H9 (cell line): ENCODE data around the gene MRGPRF. TPM values are rescaled to one million over a fixed set of nuclear protein-coding genes. Genes with fewer than 3 reads are reported as not detected.

ENCODE experiments used
- DNase-seq: peaks from one replicate; pipeline ENCODE4 v3.0.0-alpha.2; 2017
- H2AFZ ChIP-seq: one replicate; pipeline ENCODE4 v1.6.1; 2013; ENCODE audit warnings: mild to moderate bottlenecking, low read length, control low read depth, moderate library complexity
- H2AK5ac ChIP-seq: 2 replicates; pipeline ENCODE4 v1.6.1; 2013; ENCODE audit warnings: low read length, control low read depth, mixed read lengths; ENCODE audit not compliant: insufficient read length
- H2BK120ac ChIP-seq: one replicate; pipeline ENCODE4 v1.6.1; 2013; ENCODE audit warnings: low read depth, mild to moderate bottlenecking, low read length, control low read depth, inconsistent platforms; ENCODE audit not compliant: poor library complexity, severe bottlenecking
- H2BK12ac ChIP-seq: 2 replicates; pipeline ENCODE4 v1.6.1; 2013; ENCODE audit warnings: low read length, control low read depth, mixed read lengths, low read depth; ENCODE audit not compliant: insufficient read length
- H2BK15ac ChIP-seq: 2 replicates; pipeline ENCODE4 v1.6.1; 2013; ENCODE audit warnings: low read depth, low read length, control low read depth
- H2BK20ac ChIP-seq: one replicate; pipeline ENCODE4 v1.6.1; 2013; ENCODE audit warnings: low read depth, mild to moderate bottlenecking, low read length, control low read depth, inconsistent platforms; ENCODE audit not compliant: poor library complexity, severe bottlenecking
- H2BK5ac ChIP-seq: 2 replicates; pipeline ENCODE4 v1.6.1; 2013; ENCODE audit warnings: low read length, control low read depth, mixed read lengths; ENCODE audit not compliant: insufficient read length
- H3K14ac ChIP-seq: 2 replicates; pipeline ENCODE4 v1.6.1; 2013; ENCODE audit warnings: low read length, control low read depth; ENCODE audit not compliant: insufficient read depth
- H3K18ac ChIP-seq: 2 replicates; pipeline ENCODE4 v1.6.1; 2013; ENCODE audit warnings: low read depth, mild to moderate bottlenecking, mixed read lengths, low read length, control low read depth; ENCODE audit not compliant: insufficient read length
- H3K23ac ChIP-seq: 2 replicates; pipeline ENCODE4 v1.6.1; 2013; ENCODE audit warnings: low read length, control low read depth, mixed read lengths, low read depth; ENCODE audit not compliant: insufficient read length
- H3K23me2 ChIP-seq: 2 replicates; pipeline ENCODE4 v1.6.1; 2013; ENCODE audit warnings: low read depth, mild to moderate bottlenecking, mixed read lengths, low read length, control low read depth; ENCODE audit not compliant: insufficient read length, poor library complexity, severe bottlenecking
- H3K27ac ChIP-seq: 2 replicates; pipeline ENCODE4 v1.5.1; 2013; ENCODE audit warnings: low read length, control low read depth, mixed read lengths, low read depth; ENCODE audit not compliant: insufficient read length
- H3K27me3 ChIP-seq: 2 replicates; pipeline ENCODE4 v1.6.1; 2013; ENCODE audit warnings: low read length, control low read depth, inconsistent platforms; ENCODE audit not compliant: insufficient read depth
- H3K4ac ChIP-seq: 2 replicates; pipeline ENCODE4 v1.6.1; 2013; ENCODE audit warnings: low read depth, mild to moderate bottlenecking, control low read depth, inconsistent platforms, low read length, moderate library complexity
- H3K4me1 ChIP-seq: 2 replicates; pipeline ENCODE4 v1.6.1; 2013; ENCODE audit warnings: low read length, control low read depth, inconsistent platforms; ENCODE audit not compliant: insufficient read depth
- H3K4me2 ChIP-seq: 2 replicates; pipeline ENCODE4 v1.6.1; 2013; ENCODE audit warnings: low read length, control low read depth, mixed read lengths; ENCODE audit not compliant: insufficient read length, insufficient read depth
- H3K56ac ChIP-seq: 2 replicates; pipeline ENCODE4 v1.6.1; 2013; ENCODE audit warnings: low read depth, mild to moderate bottlenecking, mixed read lengths, low read length, control low read depth; ENCODE audit not compliant: insufficient read length
- H3K79me1 ChIP-seq: 2 replicates; pipeline ENCODE4 v1.6.1; 2013; ENCODE audit warnings: low read depth, mild to moderate bottlenecking, moderate library complexity, low read length, control low read depth, inconsistent platforms; ENCODE audit not compliant: insufficient read depth, poor library complexity, severe bottlenecking
- H3K79me2 ChIP-seq: 2 replicates; pipeline ENCODE4 v1.6.1; 2013; ENCODE audit warnings: low read length, control low read depth, inconsistent platforms; ENCODE audit not compliant: insufficient read depth
- H3K9ac ChIP-seq: 2 replicates; pipeline ENCODE4 v1.6.1; 2013; ENCODE audit warnings: low read length, control low read depth, mixed read lengths; ENCODE audit not compliant: insufficient read length; ENCODE audit errors: extremely low read depth
- H3K9me3 ChIP-seq: one replicate; pipeline ENCODE4 v1.6.1; 2013; ENCODE audit warnings: low read depth, low read length, inconsistent platforms; ENCODE audit not compliant: control insufficient read depth
- H3T11ph ChIP-seq: one replicate; pipeline ENCODE4 v1.6.1; 2013; ENCODE audit warnings: mild to moderate bottlenecking, low read length, control low read depth, inconsistent platforms
- H4K20me1 ChIP-seq: one replicate; pipeline ENCODE4 v1.6.1; 2013; ENCODE audit not compliant: control insufficient read depth, insufficient read length, insufficient read depth
- H4K5ac ChIP-seq: 2 replicates; pipeline ENCODE4 v1.6.1; 2013; ENCODE audit warnings: low read depth, mild to moderate bottlenecking, mixed read lengths, low read length, control low read depth; ENCODE audit not compliant: insufficient read length
- H4K8ac ChIP-seq: replicated peaks from 2 replicates; pipeline ENCODE4 v1.6.1; 2013; ENCODE audit warnings: low read length, control low read depth, mixed read lengths, low read depth; ENCODE audit not compliant: insufficient read length
- H4K91ac ChIP-seq: 2 replicates; pipeline ENCODE4 v1.6.1; 2013; ENCODE audit warnings: low read depth, mild to moderate bottlenecking, moderate library complexity, mixed read lengths, low read length, control low read depth; ENCODE audit not compliant: insufficient read length
- H3K27ac Mint-ChIP-seq, 3 experiments: 2 replicates in 2 of 3; 3 replicates in 1 of 3; pipeline ENCODE4 v1.8.0; 2020 to 2021; ENCODE audit warnings: mixed read lengths in 3 of 3, mild to moderate bottlenecking in 1 of 3, moderate library complexity in 1 of 3
- H3K27me3 Mint-ChIP-seq: 2 replicates; pipeline ENCODE4 v1.8.0; 2021; ENCODE audit warnings: low read depth, mild to moderate bottlenecking, moderate library complexity, mixed read lengths
- H3K36me3 Mint-ChIP-seq, 3 experiments: 2 replicates in 2 of 3; 3 replicates in 1 of 3; pipeline ENCODE4 v1.8.0; 2020 to 2021; ENCODE audit warnings: low read depth in 3 of 3, mixed read lengths in 3 of 3; ENCODE audit not compliant: insufficient read depth in 1 of 3
- H3K4me1 Mint-ChIP-seq, 2 experiments: 2 replicates each; pipeline ENCODE4 v1.8.0; 2020; ENCODE audit warnings: mixed read lengths in 2 of 2
- H3K4me3 Mint-ChIP-seq, 2 experiments: 2 replicates in 1 of 2; 3 replicates in 1 of 2; pipeline ENCODE4 v1.8.0; 2020 to 2021; ENCODE audit warnings: mild to moderate bottlenecking in 2 of 2, mixed read lengths in 2 of 2, moderate library complexity in 1 of 2
- H3K9me3 Mint-ChIP-seq, 2 experiments: 2 replicates in 1 of 2; 3 replicates in 1 of 2; pipeline ENCODE4 v1.8.0; 2020; ENCODE audit warnings: mild to moderate bottlenecking in 2 of 2, mixed read lengths in 2 of 2, moderate library complexity in 1 of 2
- WGBS: extraction: QIAGEN DNeasy Blood & Tissue Kit; methylation state at CpG from one replicate; pipeline ENCODE4 v1.1.7; 2013; ENCODE audit warnings: missing lambda C conversion rate, low lambda C conversion rate, mixed read lengths; ENCODE audit not compliant: insufficient read length; ENCODE audit errors: extremely low coverage; 5-methylcytosine and 5-hydroxymethylcytosine counted together
- total RNA-seq: library from RNA; stranded (reverse); gene quantifications from 2 replicates; pipeline ENCODE4 v1.2.1, GENCODE V29; 2021
- TF ChIP-seq, protein P1 (sequence below): fragments of 200-600 bp; sonication (generic); conservative IDR thresholded peaks from 3 replicates; pipeline ENCODE4 v1.8.0; 2021; ENCODE audit warnings: antibody characterized with exemption, mild to moderate bottlenecking

The MRGPRF gene
- total RNA-seq, 1 experiment from 2014 or later: 4.0 TPM

DNA sequence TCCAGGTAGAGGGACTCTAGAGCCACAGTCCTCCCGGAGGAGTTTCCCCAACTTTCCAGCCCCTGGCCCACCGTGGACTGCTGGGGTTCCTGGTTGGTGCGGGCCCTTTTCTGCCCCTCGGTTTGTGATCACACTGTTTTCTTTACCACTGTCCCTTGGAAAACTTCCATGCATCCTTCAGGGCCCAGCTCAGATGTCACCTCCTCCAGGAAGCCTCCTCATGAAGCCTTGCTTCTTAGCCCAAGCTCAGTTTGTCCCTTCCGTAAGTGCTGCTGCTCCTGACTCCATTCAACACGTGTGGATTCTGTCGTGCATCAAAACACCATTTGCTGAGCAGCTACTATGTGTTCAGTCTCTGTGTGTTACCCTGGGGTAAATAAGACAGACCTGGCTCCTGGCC lies 19.8 kb upstream of the MRGPRF start:
- DNase-seq: no peak
- H2BK12ac ChIP-seq: no peak overlapping the region
- H3K18ac ChIP-seq: no peak overlapping the region
- peaks cover 13 to 35% of the 10 kb centered on the region in 2 experiments for H3K4me1 Mint-ChIP-seq
- no peak overlapping the region for H2BK120ac ChIP-seq
- no peaks in the 10 kb centered on the region for H3K79me2 ChIP-seq
- H2AK5ac ChIP-seq: no peak overlapping the region
- H3K27me3 ChIP-seq: no peaks in the 10 kb centered on the region
- no peaks in the 10 kb centered on the region for H4K20me1 ChIP-seq
- H2BK5ac ChIP-seq: no peak overlapping the region
- H2BK15ac ChIP-seq: no peak overlapping the region
- peak overlapping the region in 1 of 3 experiments; percentile 39; a peak in 2 of 7 replicates for H3K27ac Mint-ChIP-seq
- H3K4me1 ChIP-seq: no peaks in the 10 kb centered on the region; the same call in 1 of the 2 replicates
- H3K36me3 Mint-ChIP-seq: no peaks in the 10 kb centered on the region
- no peaks in the 10 kb centered on the region for H3K79me1 ChIP-seq
- no peaks in the 10 kb centered on the region for H3K9me3 Mint-ChIP-seq
- H3K27me3 Mint-ChIP-seq: 0 out of 2 replicates have a peak, but pooled peaks cover 1% of the 10 kb centered on the region
- H3K27ac ChIP-seq: no peak overlapping the region
- H3K23me2 ChIP-seq: no peaks in the 10 kb centered on the region
- no peaks in the 10 kb centered on the region for H3K9me3 ChIP-seq
- TF ChIP-seq, protein P1, sequence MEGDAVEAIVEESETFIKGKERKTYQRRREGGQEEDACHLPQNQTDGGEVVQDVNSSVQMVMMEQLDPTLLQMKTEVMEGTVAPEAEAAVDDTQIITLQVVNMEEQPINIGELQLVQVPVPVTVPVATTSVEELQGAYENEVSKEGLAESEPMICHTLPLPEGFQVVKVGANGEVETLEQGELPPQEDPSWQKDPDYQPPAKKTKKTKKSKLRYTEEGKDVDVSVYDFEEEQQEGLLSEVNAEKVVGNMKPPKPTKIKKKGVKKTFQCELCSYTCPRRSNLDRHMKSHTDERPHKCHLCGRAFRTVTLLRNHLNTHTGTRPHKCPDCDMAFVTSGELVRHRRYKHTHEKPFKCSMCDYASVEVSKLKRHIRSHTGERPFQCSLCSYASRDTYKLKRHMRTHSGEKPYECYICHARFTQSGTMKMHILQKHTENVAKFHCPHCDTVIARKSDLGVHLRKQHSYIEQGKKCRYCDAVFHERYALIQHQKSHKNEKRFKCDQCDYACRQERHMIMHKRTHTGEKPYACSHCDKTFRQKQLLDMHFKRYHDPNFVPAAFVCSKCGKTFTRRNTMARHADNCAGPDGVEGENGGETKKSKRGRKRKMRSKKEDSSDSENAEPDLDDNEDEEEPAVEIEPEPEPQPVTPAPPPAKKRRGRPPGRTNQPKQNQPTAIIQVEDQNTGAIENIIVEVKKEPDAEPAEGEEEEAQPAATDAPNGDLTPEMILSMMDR: no peak
- no peak overlapping the region for H3K4ac ChIP-seq
- H3K4me2 ChIP-seq: no peak overlapping the region
- H3K56ac ChIP-seq: no peak overlapping the region
- no peak overlapping the region for H3T11ph ChIP-seq
- no CpG with 5 or more reads among the region's 7 CpGs for WGBS
- H3K23ac ChIP-seq: no peak overlapping the region
- no peak overlapping the region for H4K8ac ChIP-seq
- no peak overlapping the region for H3K14ac ChIP-seq
- no peak overlapping the region for H3K9ac ChIP-seq
- no peak overlapping the region for H4K91ac ChIP-seq
- no peak overlapping the region for H2BK20ac ChIP-seq
- no peak overlapping the region for H3K4me3 Mint-ChIP-seq
- no peak overlapping the region for H4K5ac ChIP-seq
- H2AFZ ChIP-seq: no peak overlapping the region
